NCI-H2107 (cell line): ENCODE data around the gene ACTR3C.
"Not testable (repeated sequence)": the region's sequence is repeated elsewhere in the genome, so short reads cannot be mapped to it uniquely, and the experiment has no call there.

Source experiments
- DNase-seq: peaks from one replicate; lab custom pipeline; 2025; lab: John Stamatoyannopoulos, UW

Gene ACTR3C

GRCh38 chr7:150283111-150283510 lies 40.2 kb downstream of the ACTR3C start:
- DNase-seq: not testable (repeated sequence)

- DNase-seq: not testable (repeated sequence)
These were observed 41.5 kb downstream of the ACTR3C start for GRCh38 chr7:150281681-150282403.

DNA sequence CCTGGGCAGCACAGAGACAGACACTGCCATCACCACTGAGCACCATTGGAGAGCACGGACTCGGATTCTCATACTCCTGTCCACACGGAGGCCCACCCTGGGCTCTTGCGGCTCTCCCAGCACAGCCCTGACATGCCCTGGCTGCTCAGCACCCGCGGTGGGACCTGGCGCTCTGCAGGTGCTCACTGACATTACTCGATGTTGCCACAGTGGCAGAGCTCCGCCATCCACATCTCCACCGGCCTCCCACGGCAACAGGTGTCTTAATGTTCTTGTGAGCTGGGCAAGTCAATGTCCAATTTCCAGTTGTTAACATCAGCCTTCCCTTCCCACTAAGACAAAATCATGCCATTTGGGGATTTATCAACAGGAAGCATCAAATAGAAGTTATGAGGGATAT lies 45.0 kb downstream of the ACTR3C start:
- not testable (repeated sequence) for DNase-seq

DNA sequence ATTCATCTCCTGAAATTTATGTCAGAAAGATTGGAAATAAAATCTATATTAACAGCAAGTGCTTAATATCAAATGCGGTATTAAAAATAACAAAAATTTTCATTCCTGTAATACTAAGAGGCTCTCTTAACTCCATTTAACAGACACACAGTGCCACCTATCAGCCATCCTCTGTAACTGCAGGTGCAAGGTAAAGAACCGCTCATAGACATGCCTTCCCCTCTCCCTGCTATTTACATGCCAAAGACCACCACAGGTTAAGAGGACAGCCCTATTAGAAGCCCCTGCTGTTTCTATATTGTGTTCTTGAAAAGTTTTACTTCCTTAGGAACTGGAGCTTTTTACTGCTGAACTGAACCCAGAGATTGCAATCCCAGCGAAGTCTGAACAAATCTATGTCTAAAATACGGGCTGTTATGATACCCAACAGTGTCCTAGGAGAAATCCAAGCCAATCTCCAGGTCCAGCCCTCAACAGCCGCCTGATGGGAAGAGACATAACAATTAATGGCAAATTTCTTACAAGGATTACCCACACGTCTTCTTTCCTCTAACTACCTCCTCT lies 47.1 kb downstream of the ACTR3C start:
- DNase-seq: not testable (repeated sequence)

- DNase-seq: not testable (repeated sequence)
These were observed 51.4 kb downstream of the ACTR3C start for GRCh38 chr7:150271898-150272297.

DNA sequence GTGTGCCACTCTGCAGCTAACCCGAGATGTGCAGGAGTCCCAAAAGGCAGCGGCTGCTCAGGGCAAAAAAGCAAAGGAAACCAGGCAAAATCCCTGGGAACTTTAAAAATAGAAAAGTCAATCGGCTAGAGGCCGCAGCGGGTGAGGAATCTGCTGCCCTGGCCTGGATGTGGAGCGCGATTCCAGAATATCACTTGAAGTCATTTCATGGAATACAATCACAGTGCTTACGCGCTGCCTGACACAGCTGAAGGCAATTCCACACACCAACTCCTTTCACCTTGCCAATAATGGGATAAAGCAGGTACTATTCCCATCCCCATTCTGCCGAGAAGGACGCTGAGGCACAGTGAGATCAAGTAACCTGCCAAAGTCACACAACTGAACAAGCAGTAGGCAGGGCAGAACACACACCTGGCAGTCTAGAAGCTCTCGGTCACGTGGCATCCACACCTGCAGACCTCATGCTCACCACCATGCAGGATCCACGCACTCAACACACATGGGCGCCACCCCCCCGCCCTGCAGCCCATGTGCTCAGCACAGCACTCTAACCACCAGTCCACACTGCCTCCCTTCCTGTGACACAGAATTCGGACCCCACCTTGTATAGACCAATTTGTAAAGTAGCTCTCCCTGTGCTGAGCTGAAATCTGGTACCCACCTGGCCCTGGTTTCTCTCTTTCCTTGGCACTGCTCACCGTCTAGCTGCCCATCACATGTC lies 53.1 kb downstream of the ACTR3C start:
- DNase-seq: not testable (repeated sequence)

- not testable (repeated sequence) for DNase-seq
These were observed 54.5 kb downstream of the ACTR3C start for GRCh38 chr7:150268798-150269197.

DNA sequence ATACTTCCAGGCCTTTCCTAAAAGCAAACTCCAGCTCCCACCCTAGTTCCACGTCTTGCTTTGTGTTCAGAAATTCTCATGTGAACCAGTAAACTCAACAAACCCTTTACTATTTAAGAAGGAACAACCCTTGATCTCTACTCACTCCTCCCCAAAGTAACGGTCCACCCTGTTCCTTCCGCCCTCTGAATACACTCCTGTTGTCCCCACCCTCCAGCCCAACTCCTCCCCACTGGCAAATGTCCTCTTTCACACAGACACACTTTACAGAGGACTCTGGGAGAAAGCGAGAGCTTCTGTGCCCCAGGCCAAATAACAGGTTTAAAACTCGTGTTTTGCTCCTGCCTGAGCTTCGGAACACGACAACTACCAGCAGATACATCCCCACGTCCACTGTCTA lies 55.1 kb downstream of the ACTR3C start:
- not testable (repeated sequence) for DNase-seq

GRCh38 chr7:150266953-150267665 lies 56.2 kb downstream of the ACTR3C start:
- not testable (repeated sequence) for DNase-seq

- not testable (repeated sequence) for DNase-seq
These were observed 60.7 kb downstream of the ACTR3C start for GRCh38 chr7:150262656-150263055.

- DNase-seq: not testable (repeated sequence)
These were observed 75.6 kb downstream of the ACTR3C start for GRCh38 chr7:150247745-150248144.

DNA sequence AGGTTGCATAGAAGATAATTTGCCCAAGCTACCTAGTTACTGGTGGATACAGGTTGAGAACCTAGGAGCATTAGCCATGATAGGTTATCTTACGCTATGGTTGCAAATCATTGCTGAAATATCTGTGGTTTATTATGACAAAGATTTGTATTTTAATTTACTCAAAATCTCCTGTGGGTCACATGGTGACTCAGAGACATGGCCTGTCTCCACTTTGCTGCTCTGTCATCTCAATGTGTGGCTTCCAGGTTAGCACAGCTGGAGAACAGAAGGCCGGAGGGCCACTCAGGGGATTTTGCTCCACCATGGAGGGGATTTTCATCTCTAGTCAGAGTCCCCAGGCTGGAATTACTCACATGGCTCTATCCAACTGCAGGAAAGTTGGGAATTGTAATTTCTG lies 78.1 kb downstream of the ACTR3C start:
- not testable (repeated sequence) for DNase-seq

GRCh38 chr7:150242935-150243334 lies 80.4 kb downstream of the ACTR3C start:
- DNase-seq: not testable (repeated sequence)

DNA sequence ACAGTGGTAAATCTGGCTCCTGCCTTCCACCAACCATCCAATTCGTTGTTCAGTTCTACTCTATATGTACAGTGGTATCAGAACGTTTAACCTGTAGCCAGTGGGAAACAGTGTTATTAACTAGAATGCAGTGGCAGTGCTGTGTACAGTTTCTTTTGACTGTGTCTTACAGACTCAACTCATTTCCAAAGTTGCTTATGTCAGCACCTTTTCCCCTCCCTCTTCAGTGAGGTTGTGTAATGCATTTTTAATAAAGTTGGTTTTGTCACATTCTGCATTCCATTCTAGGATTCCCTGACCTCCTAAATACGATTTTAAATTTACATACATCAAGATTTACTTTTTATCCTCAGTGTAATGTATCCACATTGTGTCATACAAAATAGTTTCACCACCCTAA lies 97.9 kb downstream of the ACTR3C start:
- DNase-seq: not testable (repeated sequence)

DNA sequence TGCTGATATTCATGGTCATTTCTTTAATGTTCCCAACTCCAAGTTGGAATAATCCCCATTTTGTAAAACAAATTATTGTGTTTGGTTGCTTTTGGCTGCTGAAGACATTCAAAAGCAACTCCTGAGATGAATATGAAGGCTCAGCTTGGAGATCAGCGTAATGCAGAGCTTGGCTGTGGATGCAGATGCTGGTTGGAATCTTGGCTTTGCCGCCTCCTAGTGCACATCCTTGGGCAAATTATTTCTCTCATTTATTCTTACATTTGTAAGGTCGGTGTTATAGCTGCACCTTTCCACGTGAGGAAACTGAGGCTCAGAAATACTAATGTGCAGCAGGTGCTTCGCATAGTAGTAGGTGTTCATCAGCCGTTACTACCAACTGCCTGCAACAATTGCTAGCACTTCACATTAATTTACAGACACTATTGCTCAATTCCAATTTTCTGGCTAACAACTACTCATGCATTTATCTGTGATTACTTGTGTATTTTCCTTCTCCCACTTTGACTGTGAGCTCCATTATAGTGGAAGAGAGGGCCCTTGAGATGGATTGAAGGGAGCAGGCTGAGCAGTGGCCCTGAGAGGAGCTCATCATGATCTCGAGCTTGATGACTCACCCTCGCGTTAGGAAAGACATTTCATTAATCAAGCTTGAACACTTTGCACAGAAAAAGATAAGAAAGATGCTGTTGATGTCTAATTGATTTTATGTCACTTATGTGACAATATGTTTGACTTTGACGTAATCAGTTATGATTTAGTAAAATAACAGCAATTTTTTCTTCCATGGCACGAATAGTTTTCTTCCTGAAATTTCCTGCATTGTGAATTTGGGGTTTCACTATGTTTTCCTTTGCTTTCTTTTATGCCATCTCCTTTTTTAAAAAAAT lies 101.0 kb downstream of the ACTR3C start:
- not testable (repeated sequence) for DNase-seq

DNA sequence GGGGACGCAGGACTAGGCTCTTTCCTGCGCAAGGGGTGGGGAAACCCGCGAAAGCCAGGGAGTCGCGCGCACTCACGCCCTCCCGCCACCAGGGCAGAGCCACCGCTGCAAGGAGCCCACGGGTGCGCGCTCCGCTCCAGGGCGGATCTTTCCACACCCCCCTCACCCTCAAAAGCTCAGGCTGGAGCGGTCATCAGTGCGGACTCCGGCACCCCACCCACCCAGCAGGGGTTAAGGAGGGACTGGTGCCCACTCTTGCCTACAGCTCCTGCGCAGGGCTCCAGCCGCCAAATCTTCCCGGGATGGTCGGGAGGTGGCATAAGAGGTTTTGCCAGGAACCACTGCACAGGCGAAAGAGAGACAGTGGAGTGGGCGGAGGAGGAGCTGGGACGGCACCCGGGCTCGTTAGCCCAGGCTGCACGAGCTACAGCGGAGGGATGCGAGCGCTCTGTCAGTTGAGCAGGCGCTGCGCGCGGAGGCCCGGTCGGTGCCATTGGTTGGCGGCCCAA lies 102.6 kb downstream of the ACTR3C start:
- not testable (repeated sequence) for DNase-seq

- not testable (repeated sequence) for DNase-seq
These were observed 103.2 kb downstream of the ACTR3C start for GRCh38 chr7:150219941-150220658.

- not testable (repeated sequence) for DNase-seq
These were observed 116.5 kb downstream of the ACTR3C start for GRCh38 chr7:150206848-150207247.

GRCh38 chr7:150205866-150206265 lies 117.5 kb downstream of the ACTR3C start:
- not testable (repeated sequence) for DNase-seq

DNA sequence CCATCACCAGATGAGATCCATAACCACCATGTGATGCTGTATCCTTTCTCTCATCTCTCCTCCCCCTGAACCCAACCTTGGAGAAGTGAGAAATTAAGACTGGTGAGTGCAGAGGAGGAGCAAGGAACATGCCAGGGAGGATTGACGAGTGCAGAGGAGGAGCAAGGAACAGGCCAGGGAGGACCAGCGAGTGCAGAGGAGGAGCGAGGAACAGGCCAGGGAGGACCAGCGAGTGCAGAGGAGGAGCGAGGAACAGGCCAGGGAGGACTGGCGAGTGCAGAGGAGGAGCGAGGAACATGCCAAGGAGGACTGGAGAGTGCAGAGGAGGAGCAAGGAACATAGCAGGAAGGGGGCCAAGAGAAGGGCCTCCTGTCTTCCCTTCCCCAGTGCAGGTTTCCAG lies 118.8 kb downstream of the ACTR3C start:
- DNase-seq: not testable (repeated sequence)
